Thoracic aorta endothelial cell (primary cell): Measurements from ENCODE around the gene DENND6A. TPM values are rescaled to one million over a fixed set of nuclear protein-coding genes. Genes with fewer than 3 reads are reported as not detected.

Experiments
- small RNA-seq: library from RNA; depleted of rRNA; stranded (forward); fragments of <200 nt; gene quantifications from one replicate; pipeline ENCODE3, GENCODE V24; 2012
- total RNA-seq: library from RNA; depleted of rRNA; stranded (reverse); fragments of >200 nt; gene quantifications from 2 replicates; pipeline ENCODE4 v1.2.3, GENCODE V29; 2012

DENND6A gene, protein sequence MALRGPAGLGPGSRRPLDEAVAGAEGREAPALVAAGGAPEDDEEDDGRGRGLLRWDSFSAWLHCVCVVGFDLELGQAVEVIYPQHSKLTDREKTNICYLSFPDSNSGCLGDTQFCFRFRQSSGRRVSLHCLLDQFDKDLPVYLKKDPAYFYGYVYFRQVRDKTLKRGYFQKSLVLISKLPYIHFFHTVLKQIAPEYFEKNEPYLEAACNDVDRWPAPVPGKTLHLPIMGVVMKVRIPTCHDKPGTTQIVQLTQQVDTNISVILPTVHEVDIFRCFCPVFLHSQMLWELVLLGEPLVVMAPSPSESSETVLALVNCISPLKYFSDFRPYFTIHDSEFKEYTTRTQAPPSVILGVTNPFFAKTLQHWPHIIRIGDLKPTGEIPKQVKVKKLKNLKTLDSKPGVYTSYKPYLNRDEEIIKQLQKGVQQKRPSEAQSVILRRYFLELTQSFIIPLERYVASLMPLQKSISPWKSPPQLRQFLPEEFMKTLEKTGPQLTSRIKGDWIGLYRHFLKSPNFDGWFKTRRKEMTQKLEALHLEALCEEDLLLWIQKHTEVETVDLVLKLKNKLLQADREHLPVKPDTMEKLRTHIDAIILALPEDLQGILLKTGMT
- 38.9 and 60.8 TPM in 2 replicates for total RNA-seq

DNA sequence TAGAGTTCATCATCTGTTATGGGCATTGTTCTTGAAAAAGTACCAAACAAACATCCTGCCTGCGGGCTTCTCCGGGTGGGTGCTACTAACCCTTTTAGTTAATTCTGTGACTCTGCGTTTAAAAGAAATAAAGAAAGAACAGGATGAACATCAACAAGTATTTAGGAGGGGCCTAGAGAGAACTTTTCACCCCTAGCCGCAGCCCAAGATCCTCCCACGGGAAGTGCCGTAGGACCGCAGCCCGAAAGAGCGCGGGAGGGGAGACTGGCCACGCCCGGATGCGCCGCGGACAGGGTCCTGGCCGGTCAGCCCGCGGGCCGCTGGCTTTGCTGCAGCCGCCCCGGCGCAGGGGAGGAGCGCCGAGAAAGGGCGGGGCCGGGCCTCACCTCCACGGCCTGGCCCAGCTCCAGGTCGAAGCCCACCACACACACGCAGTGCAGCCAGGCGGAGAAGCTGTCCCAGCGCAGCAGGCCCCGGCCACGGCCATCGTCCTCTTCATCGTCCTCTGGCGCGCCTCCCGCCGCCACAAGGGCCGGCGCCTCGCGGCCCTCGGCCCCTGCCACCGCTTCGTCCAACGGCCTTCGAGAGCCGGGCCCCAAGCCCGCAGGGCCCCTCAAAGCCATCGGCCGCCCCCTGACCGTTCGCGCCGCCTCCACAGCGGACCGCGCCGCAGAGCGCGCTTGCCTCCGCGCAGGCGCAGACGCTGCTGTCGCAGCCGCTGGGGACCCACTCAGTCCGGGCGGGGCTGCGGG is at the start of gene DENND6A:
Gene DENND6A (minus strand): TSS at position 682 of the 752 bp plus-strand sequence. CDS start 59 bp downstream, at position 623.

DNA sequence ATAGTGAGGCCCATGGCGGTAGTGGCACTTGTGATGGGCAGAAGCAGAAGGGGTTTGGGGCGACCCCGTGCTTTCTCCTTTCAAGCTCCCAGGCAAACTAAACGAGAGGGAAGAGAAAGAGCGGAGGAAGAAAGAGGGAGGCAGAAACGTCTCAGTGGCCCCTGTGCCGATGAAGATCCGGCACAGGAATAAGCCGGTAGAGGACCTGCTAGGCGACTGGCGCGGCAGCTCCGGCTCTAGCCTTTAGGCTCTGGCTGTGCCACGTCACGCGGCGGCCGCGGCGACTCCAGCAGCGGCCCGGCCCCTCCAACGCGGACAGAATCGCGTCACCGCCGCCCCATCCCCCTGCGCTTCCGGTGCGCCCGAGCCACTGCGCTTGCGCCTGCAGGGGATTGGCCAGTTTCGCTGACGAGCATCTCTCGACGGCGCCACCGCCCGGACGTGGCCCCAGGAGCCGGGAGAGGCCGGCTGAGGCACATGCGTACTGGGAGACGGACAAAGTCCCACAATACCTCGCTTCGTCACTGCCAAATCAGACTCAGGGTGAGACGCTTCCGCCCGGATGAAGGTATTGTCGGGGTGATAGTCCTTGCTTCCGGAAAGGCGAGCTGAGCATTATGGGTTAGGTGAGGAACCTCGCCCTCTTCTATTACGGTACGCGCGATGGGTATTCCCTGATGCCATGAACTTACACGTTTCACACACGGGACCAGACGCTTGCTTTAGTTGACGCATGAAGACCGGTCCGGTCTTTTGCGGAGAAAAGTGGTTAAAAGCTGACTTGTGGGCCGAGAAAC is 95.6 kb downstream of the DENND6A start, which contains the start of gene ARF4:
Gene ARF4 (minus strand): TSS at position 218 of the 797 bp plus-strand sequence. CDS start 204 bp downstream, at position 14.

Small RNA genes within 50 kb of the gene (small RNA-seq; reads per million reads assigned to genes)
- not detected for gene RNU6ATAC26P

Other genes with a start within 250 kb of the DENND6A start
- under 0.01 and 0.14 TPM in 2 replicates for gene DNAH12, start 148.7 kb downstream of the DENND6A start, total RNA-seq
- gene PDE12, start 136.8 kb downstream of the DENND6A start, total RNA-seq: 31.3 and 36.5 TPM in 2 replicates
- 309 and 386 TPM in 2 replicates for gene ARF4, start 95.7 kb downstream of the DENND6A start, total RNA-seq
- gene SLMAP, start 63.2 kb upstream of the DENND6A start, total RNA-seq: 57.2 and 77.1 TPM in 2 replicates